HG03520 (cell line): ENCODE data around the gene FBXL20.
"Not testable (repeated sequence)": the region's sequence is repeated elsewhere in the genome, so short reads cannot be mapped to it uniquely, and the experiment has no call there.

Source experiments
- ATAC-seq: cut with Tn5 transposase; IDR thresholded peaks from one replicate; pipeline ENCODE4 v1.9.1; 2021; ENCODE audit warnings: mild to moderate bottlenecking, moderate library complexity; ENCODE audit not compliant: unreplicated experiment

FBXL20 gene

GRCh38 chr17:39334008-39334744, 67.2 kb downstream of the FBXL20 start:
- ATAC-seq = not testable (repeated sequence)

- ATAC-seq = no peak
Observed at GRCh38 chr17:39332092-39332491, 69.3 kb downstream of the FBXL20 start.

GRCh38 chr17:39328815-39329214, 72.6 kb downstream of the FBXL20 start:
- no peak for ATAC-seq

GRCh38 chr17:39327109-39327508, 74.3 kb downstream of the FBXL20 start:
- no peak for ATAC-seq

GRCh38 chr17:39325528-39326240, 75.7 kb downstream of the FBXL20 start:
- ATAC-seq = no peak

- no peak for ATAC-seq
Observed at GRCh38 chr17:39318636-39319035, 82.8 kb downstream of the FBXL20 start.

GRCh38 chr17:39306509-39307212, 94.8 kb downstream of the FBXL20 start:
- no peak for ATAC-seq

- ATAC-seq = no peak
Observed at GRCh38 chr17:39305978-39306377, 95.4 kb downstream of the FBXL20 start.

GRCh38 chr17:39304188-39304587, 97.2 kb downstream of the FBXL20 start:
- no peak for ATAC-seq

GRCh38 chr17:39294060-39294459, 107.4 kb downstream of the FBXL20 start:
- no peak for ATAC-seq

- ATAC-seq = not testable (repeated sequence)
Observed at GRCh38 chr17:39292546-39292945, 108.9 kb downstream of the FBXL20 start.

GRCh38 chr17:39286513-39286912, 114.9 kb downstream of the FBXL20 start:
- ATAC-seq = not testable (repeated sequence)

- no peak for ATAC-seq
Observed at GRCh38 chr17:39284685-39285084, 116.7 kb downstream of the FBXL20 start.

GRCh38 chr17:39283896-39284295, 117.5 kb downstream of the FBXL20 start:
- no peak for ATAC-seq

- no peak for ATAC-seq
Observed at GRCh38 chr17:39283098-39283497, 118.3 kb downstream of the FBXL20 start.

- ATAC-seq = no peak
Observed at GRCh38 chr17:39281806-39282205, 119.6 kb downstream of the FBXL20 start.

GRCh38 chr17:39278246-39278645, 123.2 kb downstream of the FBXL20 start:
- not testable (repeated sequence) for ATAC-seq

GRCh38 chr17:39277110-39277509, 124.3 kb downstream of the FBXL20 start:
- ATAC-seq = no peak

GRCh38 chr17:39276113-39276512, 125.3 kb downstream of the FBXL20 start:
- ATAC-seq = no peak

GRCh38 chr17:39271546-39271945, 129.9 kb downstream of the FBXL20 start:
- no peak for ATAC-seq

- no peak for ATAC-seq
Observed at GRCh38 chr17:39270923-39271322, 130.5 kb downstream of the FBXL20 start.

- no peak for ATAC-seq
Observed at GRCh38 chr17:39264119-39264518, 137.3 kb downstream of the FBXL20 start.
